ENCODE results near the gene GNLY.

GNLY gene

GRCh38 chr2:85748039-85748734 lies 54.0 kb downstream of the GNLY start:
- DNase-seq = no peak

Data from NCI-H2171 (cell line).